ENCODE results near the gene DGKE. TPM values are rescaled to one million over a fixed set of nuclear protein-coding genes. Genes with fewer than 3 reads are reported as not detected.
A peak's percentile ranks its signal among the peaks of the same experiment; 100 is the strongest.

DGKE gene
- total RNA-seq, 1 donor = 7.8 TPM

GRCh38 chr17:56913353-56913866 is 79.5 kb downstream of the DGKE start:
- no peak for TF ChIP-seq CTCF (IDR thresholded peaks at IDR 0.05; ENCODE audit: insufficient read depth, low read length)
- DNase-seq (ENCODE audit: low read depth) = no peak
- H3K4me3 ChIP-seq (ENCODE audit: low read depth, low read length) = peak overlapping the region; percentile 98

- DNase-seq (ENCODE audit: low read depth) = peak; percentile 79
- peak within 1 kb of the TSS; percentile 98 for H3K4me3 ChIP-seq (ENCODE audit: low read depth, low read length)
- no peak for TF ChIP-seq CTCF (IDR thresholded peaks at IDR 0.05; ENCODE audit: insufficient read depth, low read length)
These were observed 80.1 kb downstream of the DGKE start, which contains the start of gene TRIM25 for GRCh38 chr17:56913867-56914580. TSS of gene TRIM25 (minus strand) at chr17:56914049. CDS start at chr17:56913988, 61 bp downstream.

GRCh38 chr17:56914581-56915273 is 80.8 kb downstream of the DGKE start:
- H3K4me3 ChIP-seq (ENCODE audit: low read depth, low read length) = peak overlapping the region; percentile 98
- TF ChIP-seq CTCF (IDR thresholded peaks at IDR 0.05; ENCODE audit: insufficient read depth, low read length) = no peak
- no peak for DNase-seq (ENCODE audit: low read depth)

GRCh38 chr17:56917559-56918296 is 83.8 kb downstream of the DGKE start:
- no peak for TF ChIP-seq CTCF (IDR thresholded peaks at IDR 0.05; ENCODE audit: insufficient read depth, low read length)
- no peak overlapping the region for H3K4me3 ChIP-seq (ENCODE audit: low read depth, low read length)
- DNase-seq (ENCODE audit: low read depth) = no peak

GRCh38 chr17:56918916-56919315 is 85.0 kb downstream of the DGKE start:
- DNase-seq (ENCODE audit: low read depth) = peak; percentile 53
- no peak overlapping the region for H3K4me3 ChIP-seq (ENCODE audit: low read depth, low read length)
- TF ChIP-seq CTCF (IDR thresholded peaks at IDR 0.05; ENCODE audit: insufficient read depth, low read length) = no peak

Small RNA genes within 50 kb of the gene (small RNA-seq; reads per million reads assigned to genes)
- gene AC015912.2 = not detected
- not detected for gene RNU6-1158P

Other genes with a start within 250 kb of the DGKE start
- gene NOG, start 240.5 kb upstream of the DGKE start, total RNA-seq (ENCODE audit: low replicate concordance) = not detected in 2 replicates
- 0.41 and 0.99 TPM in 2 replicates for gene C17orf67, start 231 bp upstream of the DGKE start, total RNA-seq (ENCODE audit: low replicate concordance)
- 26.1 and 70.3 TPM in 2 replicates for gene TRIM25, start 79.9 kb downstream of the DGKE start, total RNA-seq (ENCODE audit: low replicate concordance)
- 12.8 and 13.3 TPM in 2 replicates for gene COIL, start 126.9 kb downstream of the DGKE start, total RNA-seq (ENCODE audit: low replicate concordance)
- 55.6 and 140 TPM in 2 replicates for gene SCPEP1, start 144.0 kb downstream of the DGKE start, total RNA-seq (ENCODE audit: low replicate concordance)

Data from fibroblast of the aortic adventitia (primary cell).